RWPE1 (cell line): ENCODE data around the gene NME4.
"Not testable (repeated sequence)": the region's sequence is repeated elsewhere in the genome, so short reads cannot be mapped to it uniquely, and the experiment has no call there.

Experiments
- CTCF ChIA-PET: fragments of 350-600 bp; sonication (Branson Sonifier 250); formaldehyde crosslinking; extraction: SDS; loops from one replicate; lab custom pipeline; 2021; lab: Yijun Ruan, JAX
- POLR2A ChIA-PET: fragments of 400-600 bp; formaldehyde crosslinking; extraction: SDS; loops from one replicate; lab custom pipeline; 2020; ENCODE audit warnings: antibody characterized with exemption; ENCODE audit not compliant: low non-redundant PET; lab: Yijun Ruan, JAX
- DNase-seq: peaks from one replicate; pipeline ENCODE4 v3.0.0; 2012; ENCODE audit warnings: low spot score
- H3K27ac ChIP-seq: fragments of 450-650 bp; 2 replicates; pipeline ENCODE4 v1.5.1; 2017
- TF ChIP-seq, protein P1 (sequence below): fragments of 450-650 bp; conservative IDR thresholded peaks from 2 replicates; pipeline ENCODE4 v1.5.1; 2017; ENCODE audit warnings: low read depth, mild to moderate bottlenecking

NME4 gene

DNA sequence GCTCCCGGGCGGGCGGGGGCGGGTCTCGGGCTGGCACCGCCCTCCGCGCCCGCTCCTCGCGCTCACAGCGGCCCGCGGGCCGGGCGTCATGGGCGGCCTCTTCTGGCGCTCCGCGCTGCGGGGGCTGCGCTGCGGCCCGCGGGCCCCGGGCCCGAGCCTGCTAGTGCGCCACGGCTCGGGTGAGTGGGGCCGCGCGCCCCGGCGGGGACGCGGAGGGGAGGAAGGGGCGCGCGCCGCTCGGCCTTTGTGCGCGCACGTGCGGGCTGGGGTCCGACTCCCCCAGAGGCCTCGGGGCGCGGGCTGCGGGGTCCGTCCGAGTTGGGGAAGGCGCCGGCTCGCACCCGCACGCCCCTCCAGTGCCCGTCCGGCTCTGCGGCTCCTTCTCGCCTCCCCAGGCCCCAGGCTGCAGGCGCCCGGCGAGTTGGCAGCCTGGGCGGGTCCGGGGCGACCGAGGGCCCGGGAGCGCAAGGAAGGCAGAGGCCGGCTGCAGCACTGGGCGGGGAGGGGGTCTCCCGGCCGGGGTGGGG, at the start of gene NME4:
NME4 (plus strand) TSS at position 65 of the 527 bp plus-strand sequence; CDS start at position 89, 24 bp downstream.
- H3K27ac ChIP-seq: peak within 1 kb of the TSS; percentile 89
- ChIA-PET CTCF (interaction anchor here (1.3 kb wide), 1 partner anchor 14 kb away, joined by 5 read pairs; no protein-coding TSS in a partner anchor), POLR2A (no interaction called here)
- no peak for DNase-seq
- TF ChIP-seq, protein P1, sequence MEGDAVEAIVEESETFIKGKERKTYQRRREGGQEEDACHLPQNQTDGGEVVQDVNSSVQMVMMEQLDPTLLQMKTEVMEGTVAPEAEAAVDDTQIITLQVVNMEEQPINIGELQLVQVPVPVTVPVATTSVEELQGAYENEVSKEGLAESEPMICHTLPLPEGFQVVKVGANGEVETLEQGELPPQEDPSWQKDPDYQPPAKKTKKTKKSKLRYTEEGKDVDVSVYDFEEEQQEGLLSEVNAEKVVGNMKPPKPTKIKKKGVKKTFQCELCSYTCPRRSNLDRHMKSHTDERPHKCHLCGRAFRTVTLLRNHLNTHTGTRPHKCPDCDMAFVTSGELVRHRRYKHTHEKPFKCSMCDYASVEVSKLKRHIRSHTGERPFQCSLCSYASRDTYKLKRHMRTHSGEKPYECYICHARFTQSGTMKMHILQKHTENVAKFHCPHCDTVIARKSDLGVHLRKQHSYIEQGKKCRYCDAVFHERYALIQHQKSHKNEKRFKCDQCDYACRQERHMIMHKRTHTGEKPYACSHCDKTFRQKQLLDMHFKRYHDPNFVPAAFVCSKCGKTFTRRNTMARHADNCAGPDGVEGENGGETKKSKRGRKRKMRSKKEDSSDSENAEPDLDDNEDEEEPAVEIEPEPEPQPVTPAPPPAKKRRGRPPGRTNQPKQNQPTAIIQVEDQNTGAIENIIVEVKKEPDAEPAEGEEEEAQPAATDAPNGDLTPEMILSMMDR: no peak

DNA sequence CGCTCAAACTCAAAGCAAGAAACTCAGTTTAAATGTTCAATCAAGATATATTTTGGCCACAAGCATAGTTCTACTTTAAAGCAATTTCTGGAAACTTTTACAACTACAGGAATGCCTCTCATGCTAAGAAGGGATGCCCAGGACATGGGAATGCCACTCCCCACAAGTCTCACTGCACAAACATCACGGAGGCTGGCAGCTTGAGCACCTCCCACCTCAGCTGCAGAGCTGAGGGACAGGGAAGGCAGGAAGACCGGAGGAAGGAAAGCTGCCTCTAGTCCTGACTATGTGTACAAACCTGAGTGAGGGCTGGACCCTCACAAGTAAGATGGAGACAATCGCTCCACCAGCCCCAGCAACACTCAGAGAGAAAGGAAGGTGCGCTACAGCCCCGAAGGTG, 49.8 kb upstream of the NME4 start:
- peak overlapping the region; percentile 77 for H3K27ac ChIP-seq
- POLR2A ChIA-PET: no interaction called here
- CTCF ChIA-PET: interaction anchor here (3.0 kb wide), 1 partner anchor 15 kb away, joined by 15 read pairs; no protein-coding TSS in a partner anchor
- DNase-seq: no peak
- TF ChIP-seq, protein P1: no peak

DNA sequence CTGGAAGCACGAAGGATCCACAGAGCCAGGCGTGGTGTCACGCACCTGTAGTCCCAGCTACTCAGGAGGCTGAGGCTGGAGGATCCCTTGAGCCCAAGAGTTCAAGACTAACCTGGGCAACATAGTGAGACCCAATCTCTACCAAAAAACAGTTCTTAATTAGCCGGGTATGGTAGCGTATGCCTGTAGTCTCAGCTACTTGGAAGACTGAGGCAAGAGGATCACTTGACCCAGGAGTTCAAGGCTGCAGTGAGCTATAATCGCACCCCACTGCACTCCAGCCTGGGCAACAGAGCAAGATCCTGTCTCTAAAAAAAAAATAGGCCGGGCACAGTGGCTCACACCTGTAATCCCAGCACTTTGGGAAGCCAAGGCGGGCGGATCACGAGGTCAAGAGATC, 48.5 kb upstream of the NME4 start:
- DNase-seq, CTCF ChIA-PET, POLR2A ChIA-PET: not testable (repeated sequence)
- H3K27ac ChIP-seq: peak overlapping the region; percentile 28

DNA sequence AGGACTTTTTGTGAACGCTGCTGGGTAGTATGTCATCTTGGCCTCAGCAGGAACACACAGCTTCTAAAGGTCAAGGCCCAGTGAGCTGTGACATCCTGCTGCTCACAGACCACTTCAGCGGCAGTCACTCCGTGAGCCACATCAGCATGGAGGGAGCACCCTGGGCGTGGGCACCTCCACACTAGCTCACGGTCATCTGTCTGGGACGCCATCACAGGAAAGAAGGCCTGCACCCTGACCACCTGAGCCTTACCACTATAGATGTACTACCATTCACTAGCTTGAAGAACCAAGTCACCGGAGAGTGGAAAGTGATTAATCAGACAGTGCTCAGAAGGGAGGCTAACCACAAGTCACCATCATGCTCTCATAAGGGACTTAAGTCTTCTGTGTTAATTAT, 47.8 kb upstream of the NME4 start:
- H3K27ac ChIP-seq: no peak overlapping the region
- no peak for DNase-seq
- CTCF ChIA-PET: interaction anchor here (0.7 to 0.9 kb wide), 2 partner anchors 10 to 13 kb away, joined by 3 read pairs; no protein-coding TSS in a partner anchor
- TF ChIP-seq, protein P1: no peak
- POLR2A ChIA-PET: no interaction called here

DNA sequence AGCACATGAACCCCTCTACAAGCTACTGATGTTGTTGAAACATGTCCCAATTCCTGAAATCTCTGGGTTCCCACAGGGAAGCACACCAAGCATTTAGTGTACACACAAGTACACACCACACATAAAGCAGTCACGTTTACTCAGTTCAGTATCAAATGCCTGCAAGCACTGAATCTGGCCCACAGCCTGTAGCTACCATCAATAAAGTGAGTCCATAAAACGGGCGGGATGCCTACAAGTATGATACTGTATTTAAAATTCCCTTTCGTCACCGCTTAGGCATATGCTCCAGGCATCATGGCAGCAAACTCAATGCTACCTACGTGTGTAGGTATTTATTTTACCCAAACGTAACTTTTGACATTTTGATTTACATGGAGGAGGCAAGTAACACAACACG, 46.8 kb upstream of the NME4 start:
- ChIA-PET POLR2A (no interaction called here), CTCF (interaction anchor here (0.6 to 1.7 kb wide), 4 partner anchors 11 to 614 kb away, joined by 3 to 6 read pairs (median 4); no protein-coding TSS in a partner anchor)
- DNase-seq: no peak
- H3K27ac ChIP-seq: peak overlapping the region; percentile 47; the same call in 1 of the 2 replicates
- TF ChIP-seq, protein P1: no peak

DNA sequence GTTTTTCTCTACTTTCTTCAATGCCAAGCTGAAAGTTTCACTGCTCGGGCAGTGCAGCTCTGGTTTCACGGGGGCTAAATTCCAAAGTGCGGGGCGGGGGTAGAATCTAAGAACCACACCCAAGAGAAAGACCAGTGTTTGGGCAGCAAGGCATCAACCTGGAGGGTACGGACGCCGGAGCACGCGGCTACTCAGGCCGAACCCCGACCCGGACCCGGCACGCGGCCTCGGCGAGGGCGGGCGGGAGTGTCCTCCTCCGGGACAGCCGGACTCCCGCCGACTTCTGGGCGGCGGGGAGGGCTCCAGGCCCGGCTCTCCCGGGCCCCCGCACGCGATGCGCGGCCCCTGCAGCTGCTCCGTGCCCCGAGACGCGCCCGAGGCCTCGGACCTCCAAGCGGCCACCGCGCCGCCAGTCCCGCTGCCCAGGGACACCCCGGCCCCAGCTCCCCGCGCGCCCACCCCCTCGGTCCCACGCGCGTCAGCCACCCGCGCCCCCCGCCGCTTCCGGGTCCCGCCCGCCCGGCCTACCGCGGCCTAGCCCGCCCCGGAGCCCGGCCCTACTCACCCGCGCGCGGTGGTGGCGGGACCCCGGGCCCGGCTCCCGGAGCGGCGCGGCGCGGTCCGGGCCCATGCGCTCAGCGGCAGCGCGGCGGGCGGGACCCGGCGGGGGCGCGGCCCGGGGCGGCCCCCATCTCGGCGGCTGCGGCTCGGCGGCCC, 45.0 kb upstream of the NME4 start:
- no peak for DNase-seq
- ChIA-PET CTCF (interaction anchor here (0.6 to 2.0 kb wide), 5 partner anchors 10 to 117 kb away, joined by 3 to 4 read pairs (median 4); no protein-coding TSS in a partner anchor), POLR2A (interaction anchor here (0.7 kb wide), 1 partner anchor 151 kb away, joined by 3 read pairs; no protein-coding TSS in a partner anchor)
- TF ChIP-seq, protein P1: no peak
- H3K27ac ChIP-seq: peak overlapping the region; percentile 94
